Fibroblast of pulmonary artery (primary cell): ENCODE data around the gene TREML1.

Source experiments
- DNase-seq: peaks from one replicate; pipeline ENCODE4 v3.0.0-alpha.2; 2010; ENCODE audit warnings: low read depth
- H3K4me3 ChIP-seq: replicated peaks from 2 replicates; pipeline ENCODE4 v1.5.1; 2011; ENCODE audit warnings: low read depth, mild to moderate bottlenecking, control low read depth, low read length, moderate library complexity
- TF ChIP-seq, protein P1 (sequence below): IDR thresholded peaks from 2 replicates; pipeline ENCODE4 v1.5.1; 2011; ENCODE audit warnings: mild to moderate bottlenecking, control low read depth, low read length, inconsistent platforms; ENCODE audit errors: missing control alignments

The TREML1 gene

DNA sequence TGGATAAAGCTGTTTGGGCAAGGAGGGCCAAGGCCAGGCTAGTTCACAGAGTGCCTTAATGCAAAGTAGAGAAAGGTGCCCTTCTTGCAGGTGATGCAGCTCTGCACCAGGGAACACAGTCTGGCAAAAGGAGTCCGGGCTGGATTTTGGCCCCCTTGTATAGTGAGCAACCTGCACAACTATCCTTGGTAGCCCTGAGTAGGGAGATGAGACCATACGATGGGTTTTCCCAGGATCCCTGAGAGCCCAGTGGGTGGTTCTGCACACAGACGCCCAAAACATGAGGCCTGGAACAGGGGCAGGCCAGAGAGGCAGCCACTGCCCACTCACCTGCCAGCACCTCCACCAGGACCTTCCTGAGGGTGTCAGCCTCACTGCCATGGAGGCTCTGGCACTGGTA, 6.8 kb upstream of the TREML1 start:
- no peak for DNase-seq
- TF ChIP-seq, protein P1, sequence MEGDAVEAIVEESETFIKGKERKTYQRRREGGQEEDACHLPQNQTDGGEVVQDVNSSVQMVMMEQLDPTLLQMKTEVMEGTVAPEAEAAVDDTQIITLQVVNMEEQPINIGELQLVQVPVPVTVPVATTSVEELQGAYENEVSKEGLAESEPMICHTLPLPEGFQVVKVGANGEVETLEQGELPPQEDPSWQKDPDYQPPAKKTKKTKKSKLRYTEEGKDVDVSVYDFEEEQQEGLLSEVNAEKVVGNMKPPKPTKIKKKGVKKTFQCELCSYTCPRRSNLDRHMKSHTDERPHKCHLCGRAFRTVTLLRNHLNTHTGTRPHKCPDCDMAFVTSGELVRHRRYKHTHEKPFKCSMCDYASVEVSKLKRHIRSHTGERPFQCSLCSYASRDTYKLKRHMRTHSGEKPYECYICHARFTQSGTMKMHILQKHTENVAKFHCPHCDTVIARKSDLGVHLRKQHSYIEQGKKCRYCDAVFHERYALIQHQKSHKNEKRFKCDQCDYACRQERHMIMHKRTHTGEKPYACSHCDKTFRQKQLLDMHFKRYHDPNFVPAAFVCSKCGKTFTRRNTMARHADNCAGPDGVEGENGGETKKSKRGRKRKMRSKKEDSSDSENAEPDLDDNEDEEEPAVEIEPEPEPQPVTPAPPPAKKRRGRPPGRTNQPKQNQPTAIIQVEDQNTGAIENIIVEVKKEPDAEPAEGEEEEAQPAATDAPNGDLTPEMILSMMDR = no peak
- no peak overlapping the region for H3K4me3 ChIP-seq

DNA sequence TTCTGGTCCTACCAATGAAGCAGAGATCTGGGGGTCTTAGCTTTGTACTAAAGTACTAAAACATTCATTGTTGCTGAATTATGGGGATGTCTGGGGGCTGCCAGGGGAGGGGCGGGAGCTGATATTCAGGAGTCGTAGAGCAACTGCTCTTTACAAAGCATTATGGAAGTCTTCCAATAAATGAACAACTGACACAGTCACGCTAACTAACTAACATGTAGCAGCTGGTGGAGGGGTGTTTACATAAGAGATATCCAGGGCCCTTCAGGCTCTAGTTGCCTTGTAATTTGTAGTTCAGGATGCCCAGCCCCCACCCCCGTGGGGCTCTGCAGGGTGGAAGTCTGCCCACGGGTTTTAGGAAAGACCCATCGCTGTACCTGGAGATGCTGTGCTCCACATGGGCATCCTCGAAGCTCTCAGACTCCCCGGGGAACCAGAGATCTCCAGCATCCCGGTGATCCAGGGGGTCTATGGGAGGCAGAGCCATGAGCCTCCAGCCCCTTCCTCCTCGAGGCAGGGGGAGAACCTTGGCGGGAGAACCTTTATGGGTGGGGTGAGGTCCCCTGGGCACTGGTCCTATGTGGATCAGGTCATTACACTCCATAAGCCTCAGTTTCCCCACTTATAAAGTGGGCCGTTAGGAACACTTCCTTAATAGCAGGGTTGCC, 5.4 kb upstream of the TREML1 start:
- no peak overlapping the region for H3K4me3 ChIP-seq
- peak; percentile 22 for DNase-seq
- TF ChIP-seq, protein P1 = no peak

DNA sequence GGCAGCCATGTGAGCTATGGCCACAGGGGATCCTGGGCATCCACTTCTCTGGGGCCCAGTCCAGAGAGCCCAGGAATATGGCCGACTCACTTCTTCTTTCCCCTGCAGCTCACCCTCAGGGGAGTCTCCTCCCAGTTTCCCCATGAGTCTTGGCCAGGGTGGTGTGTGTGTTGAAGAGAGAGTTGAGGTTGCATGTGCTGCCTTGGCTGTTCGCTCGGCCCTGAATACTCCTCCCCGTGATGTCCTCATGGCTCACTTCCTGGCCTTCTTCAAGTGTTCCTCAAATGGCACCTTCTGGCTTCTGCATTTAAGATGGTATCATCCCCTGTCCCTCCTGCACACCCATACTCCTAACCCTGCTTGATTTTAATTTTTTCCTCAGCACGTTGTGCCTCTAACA, 3.2 kb upstream of the TREML1 start:
- TF ChIP-seq, protein P1 = no peak
- no peak overlapping the region for H3K4me3 ChIP-seq
- DNase-seq = no peak

DNA sequence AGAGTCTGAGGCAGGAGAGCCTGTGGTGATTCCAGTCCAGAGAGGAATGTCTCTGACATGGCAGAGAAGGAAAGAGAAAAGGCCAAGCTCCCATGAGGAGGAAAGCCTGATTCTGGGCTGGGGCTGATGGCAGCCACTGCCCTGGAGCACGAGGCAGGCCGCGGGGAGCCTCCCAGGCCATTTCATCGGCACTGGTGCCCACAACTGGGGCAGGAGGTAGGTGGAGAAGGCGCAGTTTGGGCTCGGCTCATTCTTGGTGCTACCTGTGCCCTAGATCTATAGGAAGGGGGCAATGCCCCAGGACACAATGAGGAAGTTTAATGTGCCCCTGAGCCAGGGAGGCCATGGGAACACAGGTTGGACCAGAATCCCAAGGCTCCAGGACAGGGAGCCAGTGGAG, 2.6 kb upstream of the TREML1 start:
- no peak overlapping the region for H3K4me3 ChIP-seq
- DNase-seq = no peak
- TF ChIP-seq, protein P1 = no peak

DNA sequence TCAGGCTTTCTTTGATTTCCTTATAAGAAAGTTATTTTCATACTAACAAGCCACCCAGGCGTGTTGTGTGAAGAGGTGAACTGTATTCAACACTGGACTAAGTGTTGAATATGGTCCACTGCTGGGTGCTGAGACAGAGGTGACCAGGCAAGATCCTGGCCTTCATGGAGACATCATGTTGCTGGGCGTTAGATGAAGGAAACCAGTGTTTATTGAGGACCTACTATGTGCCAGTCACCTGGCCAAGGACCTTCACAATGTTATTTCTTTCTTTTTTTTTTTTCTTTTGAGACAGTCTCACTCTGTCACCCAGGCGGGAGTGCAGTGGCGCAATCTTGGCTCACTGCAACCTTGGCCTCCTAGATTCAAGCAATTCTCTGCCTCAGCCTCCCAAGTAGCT, 1.9 kb upstream of the TREML1 start:
- H3K4me3 ChIP-seq = no peak overlapping the region
- TF ChIP-seq, protein P1 = no peak
- no peak for DNase-seq

DNA sequence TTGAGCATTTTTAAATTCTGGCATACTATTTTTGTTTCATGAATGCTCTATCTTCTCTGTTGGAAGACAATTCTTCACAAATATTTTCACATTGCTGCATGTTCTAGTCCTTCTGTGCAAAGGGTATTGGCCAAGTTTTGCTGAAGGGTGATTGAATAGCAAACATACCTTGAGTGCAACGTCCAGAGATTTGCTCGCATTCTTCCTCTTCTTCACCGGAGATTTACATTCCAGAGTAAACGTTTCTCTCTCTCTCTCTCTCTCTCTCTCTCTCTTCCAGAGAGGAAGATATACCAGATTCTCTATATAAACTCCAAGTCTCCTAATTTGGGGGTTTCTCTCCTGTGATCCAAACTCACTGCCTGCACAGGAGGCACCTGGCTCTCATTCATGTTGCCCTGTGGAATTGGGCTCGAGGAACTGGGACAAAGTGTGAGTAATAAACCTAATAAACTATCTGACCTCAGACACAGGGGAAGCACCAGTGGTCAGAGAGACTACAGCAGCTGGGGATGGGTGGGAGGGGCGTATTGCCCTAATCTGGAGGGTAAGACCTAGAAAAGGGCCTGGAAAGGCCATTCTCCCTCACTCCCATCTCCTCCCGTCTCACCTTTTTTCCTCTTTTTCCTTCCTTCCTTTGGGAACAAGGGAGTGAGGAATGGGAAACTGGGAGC, 1.1 kb upstream of the TREML1 start:
- no peak for DNase-seq
- no peak overlapping the region for H3K4me3 ChIP-seq

More for the DNA sequence above, 1.1 kb upstream of the TREML1 start:
- TF ChIP-seq, protein P1 = no peak
